GM19035 (cell line): ENCODE measurements around the gene KRT12.

Experiments used
- ATAC-seq: cut with Tn5 transposase; IDR thresholded peaks from one replicate; pipeline ENCODE4 v1.9.1; 2021; ENCODE audit not compliant: unreplicated experiment

Gene KRT12

DNA sequence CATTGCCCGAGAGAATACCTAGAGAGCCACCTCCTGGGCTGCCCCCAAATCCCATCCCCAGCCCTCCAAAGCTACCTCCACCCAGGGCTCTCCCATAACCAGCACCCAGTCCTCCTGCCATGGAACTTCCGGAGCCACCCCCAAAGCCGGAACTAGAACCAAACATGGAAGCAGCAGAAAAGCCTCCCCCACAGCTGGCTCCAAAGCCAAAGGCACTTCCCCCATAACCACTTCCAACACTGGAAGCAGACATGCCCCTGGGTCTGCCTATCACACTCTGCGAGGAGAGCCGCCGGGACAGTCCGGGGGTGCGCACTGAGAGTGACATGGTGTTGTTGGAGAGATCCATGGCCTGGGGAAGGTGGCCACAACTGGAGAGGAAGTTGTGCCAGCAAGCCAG lies at the start of gene KRT12:
Gene KRT12, minus strand, starts transcription at position 386 of the 400 bp plus-strand sequence. Its CDS starts 37 bp downstream, at position 349.
- ATAC-seq = no peak

DNA sequence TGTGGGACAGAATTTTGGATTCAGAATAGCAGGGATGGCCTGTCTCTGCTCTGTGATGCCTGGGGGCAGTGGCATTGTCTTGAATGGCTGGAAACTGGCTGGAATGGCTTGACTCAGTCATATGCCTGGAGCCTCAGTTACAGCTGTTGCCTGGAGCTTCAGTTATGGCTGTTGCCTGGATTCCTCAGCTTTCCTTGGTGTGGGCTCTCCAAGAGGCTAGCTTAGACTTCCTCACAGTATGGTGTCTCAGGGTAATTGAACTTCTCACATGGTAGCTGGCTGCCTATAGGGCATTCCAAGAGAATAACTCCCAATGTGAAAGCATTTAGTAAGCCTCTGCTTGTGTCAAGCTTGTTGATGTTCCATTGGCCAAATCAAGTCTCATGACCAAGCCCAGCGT lies 49.3 kb upstream of the KRT12 start:
- ATAC-seq = no peak

DNA sequence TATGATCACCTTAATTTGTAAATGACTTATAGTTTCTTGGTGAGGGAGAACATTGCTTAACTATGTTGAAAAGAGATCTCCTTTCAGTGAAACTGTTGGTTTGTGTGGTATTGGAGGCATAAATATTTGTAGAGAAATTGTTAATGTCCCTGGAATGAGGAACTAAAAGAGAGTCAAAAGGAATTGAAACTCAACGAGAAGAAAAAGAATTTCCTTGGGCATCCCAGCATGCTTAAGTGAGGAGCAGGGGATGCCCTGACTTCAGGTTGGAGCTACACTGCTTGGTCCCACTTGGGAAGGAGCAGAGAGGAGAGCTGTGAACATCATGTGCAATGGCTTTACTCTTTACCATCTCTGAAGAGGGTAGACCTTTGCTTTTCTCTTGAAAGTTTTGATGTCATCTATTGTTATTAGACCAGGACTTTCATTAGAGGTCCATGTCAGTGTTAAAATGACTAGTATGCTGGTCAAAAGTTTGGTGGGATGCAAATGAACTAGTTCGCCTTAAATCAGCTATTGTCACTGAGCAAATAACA lies 48.8 kb upstream of the KRT12 start:
- ATAC-seq = no peak

DNA sequence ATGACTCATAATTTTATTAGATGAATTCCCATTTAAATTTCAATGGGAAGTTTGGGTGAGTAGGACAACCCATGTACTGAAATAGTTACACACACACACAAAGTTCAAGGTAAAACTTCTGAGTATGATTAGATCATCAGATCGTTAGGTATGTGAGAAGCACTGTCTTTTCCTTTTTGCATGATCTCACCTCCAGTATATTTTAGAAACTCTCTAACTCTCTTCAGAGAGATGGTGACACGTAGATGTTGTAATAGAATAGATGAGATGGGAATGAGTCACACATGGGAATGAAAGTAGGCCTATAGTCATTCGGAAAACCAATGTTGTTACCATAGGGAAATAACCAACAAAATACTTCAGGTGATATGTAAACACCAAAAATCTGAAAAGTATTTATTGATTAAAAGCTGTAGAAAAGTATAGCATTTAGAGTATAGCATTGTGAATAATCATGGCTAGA lies 48.2 kb upstream of the KRT12 start:
- no peak for ATAC-seq

DNA sequence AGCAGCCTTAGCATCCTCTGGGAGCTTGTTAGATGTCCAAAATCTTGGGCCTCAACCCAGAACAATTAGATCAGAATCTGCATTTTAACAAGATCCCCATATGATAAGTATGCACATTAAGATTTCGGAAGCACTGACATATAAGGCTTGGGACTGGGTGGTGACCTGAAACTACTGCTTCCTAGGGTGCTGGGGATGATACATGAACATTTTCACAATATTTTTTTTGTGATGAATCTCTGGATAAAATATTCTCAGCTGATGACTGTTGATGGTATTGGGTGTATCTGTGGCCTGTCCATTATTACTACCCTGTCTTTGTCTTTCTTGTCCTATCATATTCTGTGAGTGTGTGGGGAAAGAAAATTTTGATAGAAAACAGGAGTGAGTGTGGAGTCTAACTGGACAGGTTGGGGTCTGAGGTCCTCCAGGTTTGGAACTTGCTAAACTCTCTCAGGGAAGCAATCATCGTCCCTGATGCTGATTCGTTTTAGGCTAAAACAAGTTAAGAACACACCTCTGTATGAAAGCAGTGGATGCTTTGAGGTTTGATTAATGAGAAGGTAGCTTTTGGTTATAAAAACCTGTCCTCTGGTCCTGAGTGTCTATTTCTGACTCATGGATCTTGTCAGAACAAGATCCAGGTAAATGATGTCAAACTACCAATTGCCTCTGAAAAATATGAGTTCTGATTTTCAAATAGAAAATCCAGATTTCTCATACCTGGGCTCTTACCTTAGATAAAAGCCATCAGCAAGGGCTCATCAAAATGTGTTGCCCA lies 47.2 kb upstream of the KRT12 start:
- no peak for ATAC-seq

DNA sequence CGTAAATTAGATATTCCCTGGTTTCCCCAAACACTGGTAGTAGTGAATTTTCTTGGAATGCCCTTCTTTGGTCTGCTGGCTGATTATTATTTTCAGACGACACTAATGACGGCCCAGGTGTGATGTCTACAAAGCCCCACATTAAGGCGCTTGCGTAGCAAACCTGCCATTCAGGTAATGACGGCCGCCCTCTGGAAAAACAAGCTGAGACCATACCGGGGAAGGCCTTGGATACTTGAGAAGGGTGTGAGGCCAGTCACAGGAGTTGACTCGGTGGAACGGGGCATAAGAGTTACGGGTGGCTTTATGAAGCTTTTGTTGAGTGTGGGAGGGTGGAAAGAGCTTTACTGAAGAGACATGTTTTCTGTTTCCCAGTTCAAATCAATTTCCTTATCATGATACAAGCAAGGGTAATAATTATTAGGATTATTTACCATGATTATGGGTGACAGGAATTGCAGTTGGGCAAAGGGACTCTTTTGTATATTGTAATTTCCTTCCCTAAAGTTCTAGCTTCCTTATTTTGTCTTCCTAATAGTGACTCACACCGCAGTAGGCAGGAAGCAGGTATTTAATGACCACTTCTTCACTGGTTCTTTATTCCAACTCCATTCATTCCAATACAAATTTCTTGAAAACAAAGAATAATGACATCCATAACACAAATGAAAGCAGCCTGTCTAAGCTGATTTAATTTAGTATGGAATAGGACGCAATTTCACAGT lies 45.6 kb upstream of the KRT12 start:
- ATAC-seq = no peak

DNA sequence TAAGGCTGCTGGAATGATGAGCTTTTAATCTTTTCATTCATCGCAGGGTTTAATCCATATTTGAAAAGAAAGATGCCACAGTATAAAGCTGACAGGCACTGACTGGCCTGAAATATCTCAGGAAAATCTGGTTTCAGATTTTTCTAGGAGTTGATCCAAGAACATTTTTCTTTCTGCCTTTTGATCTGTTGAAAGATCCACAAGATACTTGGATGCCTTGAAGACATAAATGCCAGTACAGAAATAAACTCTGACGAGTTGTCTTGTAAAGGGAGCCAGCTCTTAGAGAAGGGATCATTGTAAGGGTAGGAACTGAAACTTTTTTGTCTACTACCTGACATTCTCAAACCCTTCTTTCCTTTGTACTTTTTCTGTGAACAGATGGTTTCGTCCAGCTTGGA lies 43.4 kb upstream of the KRT12 start:
- no peak for ATAC-seq

DNA sequence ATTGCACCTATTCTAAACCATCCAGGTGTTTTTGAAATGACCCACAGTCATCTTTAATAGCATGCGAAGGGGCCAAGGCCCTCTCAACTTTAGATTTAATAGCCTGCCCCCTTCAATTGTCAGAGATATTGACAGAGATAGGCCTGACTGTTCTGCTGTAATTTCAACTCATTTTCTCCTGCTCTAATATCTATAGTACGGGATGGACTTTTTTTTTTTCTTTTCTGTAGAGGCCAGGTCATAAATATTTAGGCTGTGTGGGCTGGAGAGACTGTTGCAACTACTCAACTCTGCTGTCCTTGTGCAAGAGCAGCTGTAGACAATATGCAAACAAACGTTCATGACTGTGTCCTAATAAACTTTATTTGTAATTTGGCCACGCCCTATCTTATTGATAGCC lies 42.7 kb upstream of the KRT12 start:
- no peak for ATAC-seq

DNA sequence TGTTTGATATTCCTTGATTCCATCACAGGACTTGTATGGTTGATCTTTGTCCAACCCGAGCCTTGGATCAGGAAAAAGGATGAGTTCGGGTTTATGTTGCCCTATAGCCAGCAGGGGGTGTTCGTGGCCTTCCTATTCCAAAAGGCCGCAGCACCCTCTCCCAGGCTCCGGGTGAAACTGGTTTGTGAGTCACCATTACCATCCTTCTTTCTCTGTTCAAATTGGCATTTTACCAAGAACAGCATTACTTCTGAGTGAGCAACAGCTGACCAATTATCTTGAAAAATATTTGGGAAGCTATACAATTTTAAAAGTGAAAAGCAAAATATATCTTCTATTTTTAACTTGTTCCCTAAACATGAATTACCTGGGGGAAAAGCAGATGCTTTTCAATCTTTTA lies 42.3 kb upstream of the KRT12 start:
- no peak for ATAC-seq

DNA sequence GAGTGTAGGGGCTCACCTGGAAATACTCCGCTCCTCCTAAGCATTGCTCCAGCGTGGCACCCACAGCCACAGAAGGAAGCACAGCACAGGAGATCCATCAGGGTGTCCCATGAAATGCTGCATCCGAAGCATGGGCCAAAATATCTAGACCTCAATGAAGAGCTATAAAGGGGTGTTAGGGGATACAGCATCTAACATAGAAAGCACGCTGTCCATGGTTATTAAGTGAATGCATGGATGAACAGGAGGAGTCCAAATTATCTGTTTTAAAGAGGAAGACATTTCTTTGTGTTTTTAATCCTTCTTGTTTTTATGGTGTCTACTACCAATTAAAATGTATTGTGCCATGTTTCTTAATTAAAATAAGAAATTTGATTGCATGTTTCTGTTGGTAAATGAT lies 39.6 kb upstream of the KRT12 start:
- no peak for ATAC-seq

DNA sequence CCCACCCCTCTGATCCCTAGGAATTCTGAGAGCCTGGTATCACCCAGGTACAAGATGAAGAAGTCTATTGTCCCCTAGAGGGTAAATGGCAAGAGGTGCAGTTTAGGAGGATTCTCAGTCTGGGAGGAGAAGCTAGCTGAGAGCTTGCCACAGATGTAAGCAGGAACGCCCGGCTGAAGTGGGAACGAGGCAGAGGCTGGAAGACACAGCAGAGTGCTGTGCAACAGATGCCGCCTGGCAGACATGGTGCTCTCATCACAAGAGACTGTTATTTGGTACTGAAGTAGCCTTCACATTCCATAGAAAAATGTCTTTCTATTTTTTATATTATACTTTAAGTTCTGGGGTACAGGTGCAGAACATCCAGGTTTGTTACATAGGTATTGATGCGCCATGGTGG lies 38.3 kb upstream of the KRT12 start:
- ATAC-seq = no peak

DNA sequence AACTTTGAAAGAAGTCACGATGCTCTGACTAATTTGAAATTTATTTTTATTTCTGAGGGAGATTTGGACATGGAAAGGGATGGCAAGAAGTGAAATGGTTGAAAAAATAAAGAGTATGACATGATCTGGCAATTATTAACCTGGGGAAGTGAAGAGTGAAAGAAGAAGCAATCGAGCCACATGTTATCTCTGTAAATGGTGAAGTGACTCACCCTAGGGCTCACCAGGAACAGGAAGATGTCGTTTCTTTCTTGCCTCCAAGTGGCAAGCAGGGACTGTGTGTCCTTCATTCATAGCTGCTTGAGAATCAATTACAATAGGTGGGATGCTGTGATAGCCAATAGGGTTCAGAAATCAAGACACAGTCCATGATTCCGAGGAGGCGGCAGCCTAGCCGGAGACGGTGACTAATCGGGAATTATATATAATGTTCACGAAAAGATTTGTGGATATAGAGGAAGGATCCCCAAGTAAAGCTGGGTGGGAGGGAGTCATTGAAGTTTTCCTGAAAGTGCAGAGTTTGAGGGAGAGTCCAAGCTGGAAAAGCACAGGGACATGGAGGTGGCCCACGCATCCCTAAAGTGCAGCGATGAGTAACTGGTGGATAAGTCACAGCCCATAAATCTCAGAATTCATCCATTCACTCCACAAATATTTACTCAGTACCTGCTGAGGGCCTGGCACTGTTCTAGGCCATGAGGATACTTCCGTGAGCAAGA lies 36.3 kb upstream of the KRT12 start:
- ATAC-seq = no peak

DNA sequence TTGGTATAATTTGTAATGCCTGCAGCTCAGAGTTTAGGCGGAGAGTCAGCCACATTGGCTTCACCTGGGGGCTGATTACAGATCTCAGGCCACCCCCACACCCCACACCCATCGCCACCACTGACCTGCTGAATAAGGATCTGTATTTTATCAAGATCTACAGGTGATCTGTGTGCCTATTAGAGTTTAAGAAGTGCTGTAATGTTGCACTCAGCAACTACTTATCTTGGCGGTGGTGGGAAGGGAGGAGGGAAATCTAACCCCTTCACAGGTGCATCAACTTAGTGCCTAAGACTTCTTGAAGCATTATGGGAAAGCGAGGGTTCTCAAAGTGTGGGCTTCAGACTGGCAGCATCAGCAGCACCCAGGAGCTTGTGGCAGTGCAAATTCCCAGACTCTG lies 35.5 kb upstream of the KRT12 start:
- no peak for ATAC-seq

DNA sequence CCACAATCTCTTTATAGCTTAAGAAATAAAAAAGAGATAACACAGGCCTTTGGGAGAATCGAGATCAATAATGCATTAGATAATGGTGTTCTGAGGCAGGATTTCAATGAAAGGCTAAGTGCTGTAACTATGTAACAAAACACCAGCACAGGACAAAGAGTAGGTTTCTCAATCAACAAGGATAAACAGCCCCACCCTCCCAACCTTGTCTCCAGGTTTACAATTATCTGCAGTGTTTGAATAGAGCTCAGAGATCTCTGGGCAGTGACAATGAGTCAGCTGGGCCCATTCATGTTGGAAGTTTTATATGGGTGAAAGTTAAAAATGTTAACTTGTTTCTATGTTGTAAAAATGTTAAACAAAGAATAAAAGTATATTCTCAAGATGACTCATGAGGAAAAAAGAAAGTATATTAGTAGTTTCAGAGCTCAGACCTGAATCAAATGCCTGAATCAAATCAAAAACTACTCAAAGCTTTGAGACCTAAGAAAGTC lies 35.0 kb upstream of the KRT12 start:
- no peak for ATAC-seq

DNA sequence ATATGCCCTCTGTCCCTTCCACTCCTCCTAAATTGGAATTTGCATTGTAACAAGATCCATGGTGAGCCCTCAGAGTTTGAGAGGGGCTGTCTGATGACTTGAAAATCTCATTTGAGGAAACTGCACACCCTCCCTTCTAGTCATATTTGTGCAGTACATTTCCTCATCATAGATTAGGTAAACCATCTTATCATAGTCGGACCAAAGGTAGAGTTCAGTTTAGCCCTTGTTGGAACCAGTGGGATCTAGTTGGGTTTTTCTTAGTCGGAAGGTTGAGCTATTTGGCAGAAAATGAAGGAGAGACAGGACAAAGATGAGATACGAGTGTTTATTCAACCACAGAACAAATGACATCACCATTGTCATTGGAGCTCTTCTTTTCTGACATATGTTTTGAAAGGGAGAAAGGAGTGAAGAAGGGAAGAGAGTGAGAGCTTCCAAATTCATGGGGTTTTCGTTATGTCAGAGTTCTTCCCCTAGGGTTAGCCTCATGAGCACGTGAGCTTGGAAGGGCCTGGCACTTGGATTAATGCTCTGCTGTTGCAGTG lies 33.9 kb upstream of the KRT12 start:
- no peak for ATAC-seq

DNA sequence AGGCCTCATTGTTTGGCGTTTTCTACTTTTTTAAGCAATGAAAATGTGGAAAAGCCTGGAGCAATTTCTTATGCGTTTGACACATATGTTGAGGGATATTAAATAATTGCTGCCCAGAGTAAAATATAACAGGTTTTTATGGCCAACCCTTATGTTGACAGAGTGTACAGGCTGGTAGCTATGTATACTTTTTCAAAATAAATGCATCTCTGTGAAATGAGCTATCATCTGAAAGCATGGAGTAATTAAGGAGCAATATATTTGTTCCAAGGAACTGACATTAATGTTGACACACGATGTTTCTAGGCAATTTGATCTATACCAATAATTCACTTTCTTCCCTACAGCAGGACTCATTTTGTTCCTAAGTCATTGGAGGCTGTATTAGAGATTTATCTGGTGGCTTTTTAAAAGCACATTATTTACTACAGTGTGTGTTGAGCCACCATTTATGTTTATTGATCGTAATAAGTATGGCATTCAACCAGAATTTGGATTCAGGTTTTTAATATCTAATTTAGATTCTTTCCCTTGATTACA lies 30.0 kb upstream of the KRT12 start:
- ATAC-seq = no peak

DNA sequence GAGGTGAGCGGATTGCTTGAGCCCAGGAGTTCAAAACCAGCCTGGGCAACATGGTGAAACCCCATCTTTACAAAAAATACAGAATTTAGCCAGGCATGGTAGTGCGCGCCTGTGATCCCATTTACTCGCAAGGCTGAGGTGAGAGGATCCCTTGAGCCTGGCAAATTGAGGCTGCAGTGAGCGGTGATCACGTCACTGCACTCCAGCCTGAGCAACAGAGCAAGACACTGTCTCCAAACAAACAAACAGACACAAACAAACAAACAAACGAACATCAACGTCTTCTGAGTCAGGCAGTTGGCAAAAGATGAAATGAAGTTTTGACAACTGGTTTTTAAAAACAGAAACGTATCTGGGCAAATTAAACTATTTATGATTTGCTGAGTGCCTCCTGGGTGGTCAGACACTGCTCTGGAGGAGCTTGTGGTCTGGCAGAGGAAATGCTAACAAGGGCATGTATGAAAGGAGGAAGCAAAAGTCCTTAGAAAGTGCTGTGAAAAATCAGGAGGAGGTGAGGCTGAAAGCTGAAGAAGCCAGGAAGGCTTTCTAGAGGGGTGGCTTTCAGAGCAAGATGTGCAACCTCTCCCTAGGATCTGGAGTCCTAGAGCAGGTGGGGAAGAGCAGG lies 28.2 kb upstream of the KRT12 start:
- no peak for ATAC-seq

DNA sequence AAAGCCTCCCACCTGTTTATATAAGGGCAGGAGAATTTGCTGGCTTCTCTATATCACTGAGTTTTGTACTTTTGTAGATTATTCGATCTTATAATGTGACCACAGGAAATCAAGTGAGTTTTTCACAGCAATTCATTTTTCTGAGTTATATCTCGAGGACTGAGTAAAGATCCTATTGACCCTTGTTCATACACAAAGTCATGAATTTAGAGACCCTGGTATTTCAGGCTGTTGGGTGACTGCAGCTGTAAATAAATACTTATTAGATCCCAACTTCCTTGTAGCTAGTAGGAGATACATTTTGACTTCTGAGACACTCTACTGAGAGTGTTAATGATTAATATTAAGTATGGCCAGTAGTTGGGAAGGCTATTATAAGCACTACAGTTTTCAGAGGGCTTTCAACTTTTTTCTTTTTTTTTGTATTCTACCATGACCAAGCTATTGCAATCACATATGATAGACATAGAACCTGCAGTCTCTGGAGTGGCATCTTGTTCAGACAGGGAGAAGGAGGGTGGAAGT lies 21.2 kb upstream of the KRT12 start:
- ATAC-seq = no peak

DNA sequence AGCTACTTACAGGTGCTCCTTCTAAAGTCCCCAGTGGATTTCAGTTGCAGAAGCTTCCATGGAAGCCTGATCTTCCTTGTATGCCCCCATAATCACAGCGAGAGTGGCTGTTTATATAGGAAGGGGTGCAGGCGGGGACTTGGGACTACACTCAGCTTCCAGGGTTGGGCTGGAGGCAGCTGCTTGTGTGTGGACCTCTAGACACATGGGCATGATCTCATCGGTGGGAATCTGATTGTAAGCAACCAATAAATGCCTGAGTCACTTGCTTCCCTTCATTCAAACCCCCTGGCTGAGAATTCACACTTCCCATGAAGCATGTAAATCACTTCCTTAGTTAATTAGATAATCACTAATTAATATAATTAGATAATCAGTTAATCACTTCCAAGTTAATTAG lies 19.1 kb upstream of the KRT12 start:
- ATAC-seq = no peak
